LNCaP clone FGC (cell line): ENCODE results near the gene DOCK6.

ENCODE experiments used
- DNase-seq: peaks from one replicate; pipeline ENCODE4 v3.0.0-alpha.2; 2011; ENCODE audit warnings: low read depth
- H3K4me3 ChIP-seq: 2 replicates; pipeline ENCODE4 v1.5.1; 2011; ENCODE audit warnings: mild to moderate bottlenecking, low read depth, low read length, control low read depth
- TF ChIP-seq, protein P1 (sequence below): IDR thresholded peaks from 2 replicates; pipeline ENCODE4 v1.5.1; 2012; ENCODE audit warnings: mild to moderate bottlenecking; ENCODE audit not compliant: control insufficient read depth, insufficient read depth; ENCODE audit errors: extremely low read depth

DOCK6 gene, protein sequence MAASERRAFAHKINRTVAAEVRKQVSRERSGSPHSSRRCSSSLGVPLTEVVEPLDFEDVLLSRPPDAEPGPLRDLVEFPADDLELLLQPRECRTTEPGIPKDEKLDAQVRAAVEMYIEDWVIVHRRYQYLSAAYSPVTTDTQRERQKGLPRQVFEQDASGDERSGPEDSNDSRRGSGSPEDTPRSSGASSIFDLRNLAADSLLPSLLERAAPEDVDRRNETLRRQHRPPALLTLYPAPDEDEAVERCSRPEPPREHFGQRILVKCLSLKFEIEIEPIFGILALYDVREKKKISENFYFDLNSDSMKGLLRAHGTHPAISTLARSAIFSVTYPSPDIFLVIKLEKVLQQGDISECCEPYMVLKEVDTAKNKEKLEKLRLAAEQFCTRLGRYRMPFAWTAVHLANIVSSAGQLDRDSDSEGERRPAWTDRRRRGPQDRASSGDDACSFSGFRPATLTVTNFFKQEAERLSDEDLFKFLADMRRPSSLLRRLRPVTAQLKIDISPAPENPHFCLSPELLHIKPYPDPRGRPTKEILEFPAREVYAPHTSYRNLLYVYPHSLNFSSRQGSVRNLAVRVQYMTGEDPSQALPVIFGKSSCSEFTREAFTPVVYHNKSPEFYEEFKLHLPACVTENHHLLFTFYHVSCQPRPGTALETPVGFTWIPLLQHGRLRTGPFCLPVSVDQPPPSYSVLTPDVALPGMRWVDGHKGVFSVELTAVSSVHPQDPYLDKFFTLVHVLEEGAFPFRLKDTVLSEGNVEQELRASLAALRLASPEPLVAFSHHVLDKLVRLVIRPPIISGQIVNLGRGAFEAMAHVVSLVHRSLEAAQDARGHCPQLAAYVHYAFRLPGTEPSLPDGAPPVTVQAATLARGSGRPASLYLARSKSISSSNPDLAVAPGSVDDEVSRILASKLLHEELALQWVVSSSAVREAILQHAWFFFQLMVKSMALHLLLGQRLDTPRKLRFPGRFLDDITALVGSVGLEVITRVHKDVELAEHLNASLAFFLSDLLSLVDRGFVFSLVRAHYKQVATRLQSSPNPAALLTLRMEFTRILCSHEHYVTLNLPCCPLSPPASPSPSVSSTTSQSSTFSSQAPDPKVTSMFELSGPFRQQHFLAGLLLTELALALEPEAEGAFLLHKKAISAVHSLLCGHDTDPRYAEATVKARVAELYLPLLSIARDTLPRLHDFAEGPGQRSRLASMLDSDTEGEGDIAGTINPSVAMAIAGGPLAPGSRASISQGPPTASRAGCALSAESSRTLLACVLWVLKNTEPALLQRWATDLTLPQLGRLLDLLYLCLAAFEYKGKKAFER (N-terminal part only)

DNA sequence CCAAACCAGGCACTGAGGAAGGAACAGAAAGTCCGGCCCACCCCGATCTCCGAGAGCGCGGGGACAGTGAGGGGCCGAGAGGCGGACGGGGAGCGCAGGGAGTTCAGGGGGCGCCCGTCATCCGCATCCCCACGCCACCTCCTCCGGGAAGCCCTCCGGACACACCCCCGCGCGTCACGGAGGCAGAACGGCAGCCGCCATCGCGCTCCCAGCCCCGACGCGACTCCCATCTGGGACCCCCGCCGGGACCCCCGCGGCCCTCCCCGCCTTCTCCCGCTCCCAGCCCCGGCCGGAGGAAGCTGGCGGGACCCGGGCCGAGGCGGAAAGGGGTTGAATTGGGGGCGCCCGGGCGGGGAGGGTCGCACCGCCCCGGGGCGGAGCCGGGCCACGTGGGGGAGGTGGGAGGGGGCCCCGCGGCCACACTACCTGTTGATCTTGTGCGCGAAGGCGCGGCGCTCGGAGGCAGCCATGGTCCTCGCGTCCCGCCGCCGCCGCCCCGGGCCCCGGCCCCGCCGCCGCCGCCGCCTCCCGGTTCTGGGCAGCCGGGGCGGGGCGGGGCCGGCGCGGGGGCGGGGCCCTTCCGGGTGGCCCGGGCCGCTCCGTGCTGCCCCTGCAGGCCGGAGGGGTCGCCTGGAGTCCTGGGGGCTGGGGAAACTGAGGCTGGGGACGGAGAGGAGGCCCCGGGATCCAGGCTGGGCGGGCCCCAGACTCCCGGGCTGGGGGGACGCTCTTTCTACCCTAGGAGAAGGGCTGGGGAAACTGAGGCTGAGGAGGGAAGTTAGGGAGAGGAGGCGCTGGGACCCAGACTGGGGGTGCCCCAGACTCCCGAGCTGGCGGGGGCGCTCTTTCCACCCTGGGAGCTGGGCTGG, at the start of gene DOCK6:
Gene DOCK6, minus strand, starts transcription at position 554 of the 869 bp plus-strand sequence. Its CDS starts 84 bp downstream, at position 470.
- TF ChIP-seq, protein P1, sequence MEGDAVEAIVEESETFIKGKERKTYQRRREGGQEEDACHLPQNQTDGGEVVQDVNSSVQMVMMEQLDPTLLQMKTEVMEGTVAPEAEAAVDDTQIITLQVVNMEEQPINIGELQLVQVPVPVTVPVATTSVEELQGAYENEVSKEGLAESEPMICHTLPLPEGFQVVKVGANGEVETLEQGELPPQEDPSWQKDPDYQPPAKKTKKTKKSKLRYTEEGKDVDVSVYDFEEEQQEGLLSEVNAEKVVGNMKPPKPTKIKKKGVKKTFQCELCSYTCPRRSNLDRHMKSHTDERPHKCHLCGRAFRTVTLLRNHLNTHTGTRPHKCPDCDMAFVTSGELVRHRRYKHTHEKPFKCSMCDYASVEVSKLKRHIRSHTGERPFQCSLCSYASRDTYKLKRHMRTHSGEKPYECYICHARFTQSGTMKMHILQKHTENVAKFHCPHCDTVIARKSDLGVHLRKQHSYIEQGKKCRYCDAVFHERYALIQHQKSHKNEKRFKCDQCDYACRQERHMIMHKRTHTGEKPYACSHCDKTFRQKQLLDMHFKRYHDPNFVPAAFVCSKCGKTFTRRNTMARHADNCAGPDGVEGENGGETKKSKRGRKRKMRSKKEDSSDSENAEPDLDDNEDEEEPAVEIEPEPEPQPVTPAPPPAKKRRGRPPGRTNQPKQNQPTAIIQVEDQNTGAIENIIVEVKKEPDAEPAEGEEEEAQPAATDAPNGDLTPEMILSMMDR: peak; percentile 43
- DNase-seq: no peak
- H3K4me3 ChIP-seq: peak within 1 kb of the TSS; percentile 60

DNA sequence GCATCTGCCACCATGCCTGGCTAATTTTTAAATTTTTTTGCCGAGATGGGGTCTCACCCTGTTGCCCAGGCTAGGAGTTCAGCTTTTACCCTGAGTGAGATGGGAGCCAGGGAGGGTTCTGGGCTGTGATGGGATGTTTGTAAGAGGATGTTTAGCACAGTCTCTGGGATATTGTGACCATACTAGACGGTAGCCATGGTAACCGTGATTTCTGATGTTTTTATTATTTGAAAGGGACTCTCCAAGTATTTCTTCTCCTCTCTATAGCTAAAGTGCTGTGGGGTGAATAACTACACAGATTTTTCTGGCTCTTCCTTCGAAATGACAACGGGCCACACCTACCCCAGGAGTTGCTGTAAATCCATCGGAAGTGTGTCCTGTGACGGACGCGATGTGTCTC, 44.0 kb upstream of the DOCK6 start:
- no peak for DNase-seq
- TF ChIP-seq, protein P1: no peak
- H3K4me3 ChIP-seq: no peak overlapping the region

DNA sequence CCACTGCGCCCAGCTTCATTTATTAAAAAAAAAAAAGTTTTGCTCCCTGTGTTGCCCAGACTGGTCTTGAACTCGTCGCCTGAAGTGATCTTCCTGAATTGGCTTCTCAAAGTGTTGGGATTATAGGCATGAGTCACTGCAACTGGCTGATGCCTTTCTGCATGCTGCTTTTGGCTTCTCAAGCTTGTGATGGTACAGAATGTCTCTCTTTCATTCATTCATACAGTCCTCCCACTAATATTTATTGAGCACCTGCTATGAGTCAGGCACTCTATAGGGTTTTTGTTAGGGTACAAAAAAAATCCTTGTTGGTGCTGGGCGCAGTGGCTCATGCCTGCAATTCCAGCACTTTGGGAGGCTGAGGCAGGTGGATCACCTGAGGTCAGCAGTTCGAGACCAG, 42.6 kb upstream of the DOCK6 start:
- TF ChIP-seq, protein P1: no peak
- no peak for DNase-seq
- H3K4me3 ChIP-seq: no peak overlapping the region

DNA sequence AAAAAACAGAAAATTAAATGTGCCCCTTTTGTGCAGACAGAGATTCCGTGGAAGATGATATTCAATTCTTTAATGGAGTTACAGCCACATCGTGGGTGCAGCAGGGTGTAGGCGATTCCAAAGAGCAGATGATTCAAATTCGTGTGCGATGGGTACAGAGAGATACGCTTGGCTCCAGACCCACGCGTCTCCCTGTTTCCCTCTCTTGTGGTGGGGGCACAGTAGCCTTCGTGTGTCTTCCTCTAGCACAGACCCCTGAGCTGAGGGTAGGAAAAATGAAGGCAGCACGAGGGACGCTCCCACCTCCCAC, 38.4 kb upstream of the DOCK6 start:
- TF ChIP-seq, protein P1: no peak
- no peak overlapping the region for H3K4me3 ChIP-seq
- no peak for DNase-seq

DNA sequence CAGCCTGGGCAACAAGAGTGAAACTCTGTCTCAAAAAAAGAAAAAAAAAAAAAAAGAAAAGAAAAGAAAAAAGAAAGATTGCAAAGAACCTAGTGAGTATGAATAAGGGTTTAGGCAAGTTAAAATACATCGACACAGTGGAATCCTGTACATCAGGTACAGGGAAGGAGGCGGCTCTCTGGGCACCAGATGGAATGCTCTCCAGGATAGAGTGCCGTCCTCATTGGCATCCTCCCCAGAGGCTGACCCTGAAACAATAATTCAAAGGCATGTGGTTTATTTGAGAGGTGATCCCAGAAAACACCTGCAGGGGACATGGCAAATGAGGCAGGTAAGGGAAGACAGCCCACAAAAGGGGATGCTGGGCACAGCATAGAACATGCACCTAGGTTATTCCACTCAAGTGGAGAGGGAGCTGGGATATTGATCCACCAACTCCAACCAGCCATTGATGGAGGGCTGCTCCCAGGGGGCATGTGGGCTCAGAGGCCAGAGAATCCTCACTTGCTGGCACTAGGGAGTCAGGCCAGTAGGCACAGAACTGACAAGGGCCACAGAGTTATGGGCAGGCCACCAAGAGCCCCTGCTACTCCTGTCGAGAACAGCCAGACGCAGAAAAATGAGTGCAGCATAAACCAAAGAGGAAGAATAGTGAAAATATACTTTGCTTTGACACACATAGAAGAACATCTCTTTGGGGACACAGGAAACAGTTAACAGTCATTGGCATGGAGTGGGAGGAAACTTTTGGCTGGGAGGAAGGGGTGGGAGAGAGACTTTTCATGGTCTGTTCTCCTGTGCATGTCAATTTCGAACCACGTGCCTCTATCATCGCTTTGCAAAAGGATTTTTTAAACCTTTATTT, 37.9 kb upstream of the DOCK6 start:
- no peak for DNase-seq
- H3K4me3 ChIP-seq: no peak overlapping the region
- TF ChIP-seq, protein P1: no peak
